ENCODE results near the gene NCKIPSD.

- TF ChIP-seq CTCF (IDR thresholded peaks at IDR 0.05; ENCODE audit: low read depth, low read length) (no peak), MAX (IDR thresholded peaks at IDR 0.05; ENCODE audit: low read depth, low read length) (no peak), POLR2A (IDR thresholded peaks at IDR 0.05; ENCODE audit: extremely low read depth, insufficient read length) (no peak), MYC (IDR thresholded peaks at IDR 0.05; ENCODE audit: low read depth, low read length) (no peak)
Observed at GRCh38 chr3:48694610-48695392, 9.1 kb upstream of the NCKIPSD start.
